OCI-LY1 (cell line): ENCODE results near the gene RAD51D.

Experiments
- H2AFZ ChIP-seq: fragments of 200-600 bp; sonication (generic), shearing (Covaris generic); 2 replicates; pipeline ENCODE4 v1.6.0; 2014; ENCODE audit warnings: antibody characterized with exemption, mild to moderate bottlenecking, low read length
- H3F3A ChIP-seq: fragments of 200-600 bp; sonication (generic), shearing (Covaris generic); 2 replicates; pipeline ENCODE4 v1.6.0; 2014; ENCODE audit warnings: mild to moderate bottlenecking, antibody characterized with exemption, low read length, moderate library complexity; ENCODE audit not compliant: insufficient read depth
- H3K27ac ChIP-seq: fragments of 200-600 bp; sonication (generic); 2 replicates; pipeline ENCODE4 v1.5.1; 2014; ENCODE audit warnings: low read length, mixed run types, mild to moderate bottlenecking, low read depth; ENCODE audit not compliant: poor library complexity, severe bottlenecking
- H3K27me3 ChIP-seq: fragments of 200-600 bp; sonication (generic); 2 replicates; pipeline ENCODE4 v1.6.0; 2014; ENCODE audit warnings: antibody characterized with exemption, mild to moderate bottlenecking, low read length, moderate library complexity; ENCODE audit not compliant: insufficient read depth
- H3K36me3 ChIP-seq: fragments of 200-600 bp; sonication (generic); 2 replicates; pipeline ENCODE4 v1.6.1; 2014; ENCODE audit warnings: mild to moderate bottlenecking, antibody characterized with exemption, low read length, moderate library complexity, mixed read lengths; ENCODE audit not compliant: insufficient read depth
- H3K4me1 ChIP-seq: fragments of 200-600 bp; sonication (generic); 2 replicates; pipeline ENCODE4 v1.5.1; 2014; ENCODE audit warnings: mild to moderate bottlenecking, low read length, moderate library complexity; ENCODE audit not compliant: insufficient read depth, severe bottlenecking
- H3K4me2 ChIP-seq: fragments of 200-600 bp; sonication (generic), shearing (Covaris generic); 2 replicates; pipeline ENCODE4 v1.6.1; 2014; ENCODE audit warnings: low read length
- H3K4me3 ChIP-seq: fragments of 200-600 bp; sonication (generic); 2 replicates; pipeline ENCODE4 v1.5.1; 2014; ENCODE audit warnings: low read length, low read depth, mild to moderate bottlenecking, mixed read lengths; ENCODE audit not compliant: poor library complexity, severe bottlenecking
- H3K79me2 ChIP-seq: fragments of 200-600 bp; shearing (Covaris generic); 2 replicates; pipeline ENCODE4 v1.6.1; 2016; ENCODE audit warnings: mixed run types, low read length, mixed read lengths; ENCODE audit not compliant: insufficient read depth
- H3K9ac ChIP-seq: fragments of 200-600 bp; sonication (generic), shearing (Covaris generic); 2 replicates; pipeline ENCODE4 v1.6.1; 2014; ENCODE audit warnings: mild to moderate bottlenecking, low read length, mixed read lengths
- H3K9me2 ChIP-seq: fragments of 200-600 bp; sonication (generic), shearing (Covaris generic); 2 replicates; pipeline ENCODE4 v1.6.1; 2014; ENCODE audit warnings: low read depth, mild to moderate bottlenecking, low read length, mixed read lengths
- H3K9me3 ChIP-seq: fragments of 200-600 bp; shearing (Covaris generic); 2 replicates; pipeline ENCODE4 v1.6.1; 2014; ENCODE audit warnings: low read length, mixed read lengths
- H4K20me1 ChIP-seq: fragments of 200-600 bp; sonication (generic), shearing (Covaris generic); 2 replicates; pipeline ENCODE4 v1.6.0; 2016; ENCODE audit warnings: mild to moderate bottlenecking, low read length; ENCODE audit not compliant: insufficient read depth
- CTCF ChIP-seq: fragments of 200-600 bp; sonication (generic), shearing (Covaris generic); IDR thresholded peaks from 2 replicates; pipeline ENCODE4 v1.5.1; 2017; ENCODE audit warnings: mild to moderate bottlenecking, antibody characterized with exemption, low read length, moderate library complexity, mixed read lengths
- EZH2 ChIP-seq: fragments of 200-600 bp; sonication (generic), shearing (Covaris generic); IDR thresholded peaks from 2 replicates; pipeline ENCODE4 v1.8.0; 2017; ENCODE audit warnings: borderline replicate concordance, mixed run types, mild to moderate bottlenecking, antibody characterized with exemption, low read length, moderate library complexity, mixed read lengths

Gene RAD51D

GRCh38 chr17:35166526-35166925, 46.9 kb upstream of the RAD51D start:
- Histone ChIP-seq H3K4me3 (no peak overlapping the region), H3K4me2 (no peak overlapping the region)

GRCh38 chr17:35164716-35165115, 45.1 kb upstream of the RAD51D start:
- Histone ChIP-seq H3K4me3 (no peak overlapping the region), H3F3A (no peaks in the 10 kb centered on the region), H3K9me3 (no peaks in the 10 kb centered on the region), H3K36me3 (no peaks in the 10 kb centered on the region), H3K27ac (no peak overlapping the region), H3K4me2 (no peak overlapping the region), H3K79me2 (no peaks in the 10 kb centered on the region), H3K9ac (no peak overlapping the region), H3K4me1 (no peaks in the 10 kb centered on the region), H2AFZ (no peak overlapping the region), H3K9me2 (no peaks in the 10 kb centered on the region), H3K27me3 (peaks cover 4% of the 10 kb centered on the region; the same call in 1 of the 2 replicates), H4K20me1 (no peaks in the 10 kb centered on the region)
- TF ChIP-seq EZH2 (no peak), CTCF (no peak)

More at GRCh38 chr17:35166526-35166925, 46.9 kb upstream of the RAD51D start:
- no peaks in the 10 kb centered on the region for H3K9me2 ChIP-seq
- H2AFZ ChIP-seq = no peak overlapping the region
- no peaks in the 10 kb centered on the region for H3K27me3 ChIP-seq
- H3F3A ChIP-seq = no peaks in the 10 kb centered on the region
- no peaks in the 10 kb centered on the region for H3K36me3 ChIP-seq
- H3K9me3 ChIP-seq = no peaks in the 10 kb centered on the region
- H3K4me1 ChIP-seq = no peaks in the 10 kb centered on the region
- no peaks in the 10 kb centered on the region for H4K20me1 ChIP-seq
- no peak overlapping the region for H3K27ac ChIP-seq
- H3K9ac ChIP-seq = no peak overlapping the region
- TF ChIP-seq CTCF (no peak), EZH2 (no peak)
- no peaks in the 10 kb centered on the region for H3K79me2 ChIP-seq

- peaks cover 4% of the 10 kb centered on the region; the same call in 1 of the 2 replicates for H3K27me3 ChIP-seq
- H3K9ac ChIP-seq = no peak overlapping the region
- no peak overlapping the region for H2AFZ ChIP-seq
These were observed 44.2 kb upstream of the RAD51D start for GRCh38 chr17:35163886-35164285.

More at GRCh38 chr17:35163886-35164285, 44.2 kb upstream of the RAD51D start:
- Histone ChIP-seq H3K36me3 (no peaks in the 10 kb centered on the region), H4K20me1 (no peaks in the 10 kb centered on the region), H3K4me2 (no peak overlapping the region), H3K4me1 (no peaks in the 10 kb centered on the region), H3K9me3 (no peaks in the 10 kb centered on the region), H3K27ac (no peak overlapping the region), H3K9me2 (no peaks in the 10 kb centered on the region), H3K79me2 (no peaks in the 10 kb centered on the region), H3F3A (no peaks in the 10 kb centered on the region), H3K4me3 (no peak overlapping the region)
- TF ChIP-seq CTCF (no peak), EZH2 (no peak)
